ENCODE results near the gene TSSK3. TPM values are rescaled to one million over a fixed set of nuclear protein-coding genes. Genes with fewer than 3 reads are reported as not detected.
"Not testable (repeated sequence)": the region's sequence is repeated elsewhere in the genome, so short reads cannot be mapped to it uniquely, and the experiment has no call there.

TSSK3 gene
- total RNA-seq, 1 experiment from 2014 or later, result 0.08 TPM

- DNase-seq (ENCODE audit: low spot score), result no peak
Observed at GRCh38 chr1:32363713-32364112, 1.4 kb downstream of the TSSK3 start.

GRCh38 chr1:32364836-32365235 lies 2.5 kb downstream of the TSSK3 start:
- DNase-seq (ENCODE audit: low spot score), result no peak

DNA sequence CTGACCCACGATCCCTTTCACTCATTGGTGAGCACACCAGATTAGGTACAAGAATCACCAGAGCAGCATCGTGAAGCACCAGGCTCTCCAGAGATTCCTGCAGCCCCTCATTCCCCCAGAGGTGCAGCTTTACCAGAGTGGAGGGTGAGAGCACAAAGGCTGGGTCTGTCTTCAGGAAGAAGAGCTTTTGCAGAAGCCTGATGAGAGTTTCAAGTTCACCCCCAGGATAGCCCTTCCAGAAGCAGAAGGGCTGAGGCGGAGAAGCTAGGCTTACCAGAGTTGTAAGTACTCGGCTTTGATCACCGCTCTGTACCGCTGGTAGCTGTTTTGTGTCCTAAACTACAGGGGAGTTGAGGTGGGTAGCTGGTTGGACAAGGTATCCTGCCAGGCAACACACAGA lies 3.1 kb downstream of the TSSK3 start:
- DNase-seq (ENCODE audit: low spot score), result no peak

GRCh38 chr1:32367912-32368635 lies 5.7 kb downstream of the TSSK3 start:
- DNase-seq (ENCODE audit: low spot score), result no peak

GRCh38 chr1:32372149-32372756 lies 9.9 kb downstream of the TSSK3 start:
- no peak for DNase-seq (ENCODE audit: low spot score)

DNA sequence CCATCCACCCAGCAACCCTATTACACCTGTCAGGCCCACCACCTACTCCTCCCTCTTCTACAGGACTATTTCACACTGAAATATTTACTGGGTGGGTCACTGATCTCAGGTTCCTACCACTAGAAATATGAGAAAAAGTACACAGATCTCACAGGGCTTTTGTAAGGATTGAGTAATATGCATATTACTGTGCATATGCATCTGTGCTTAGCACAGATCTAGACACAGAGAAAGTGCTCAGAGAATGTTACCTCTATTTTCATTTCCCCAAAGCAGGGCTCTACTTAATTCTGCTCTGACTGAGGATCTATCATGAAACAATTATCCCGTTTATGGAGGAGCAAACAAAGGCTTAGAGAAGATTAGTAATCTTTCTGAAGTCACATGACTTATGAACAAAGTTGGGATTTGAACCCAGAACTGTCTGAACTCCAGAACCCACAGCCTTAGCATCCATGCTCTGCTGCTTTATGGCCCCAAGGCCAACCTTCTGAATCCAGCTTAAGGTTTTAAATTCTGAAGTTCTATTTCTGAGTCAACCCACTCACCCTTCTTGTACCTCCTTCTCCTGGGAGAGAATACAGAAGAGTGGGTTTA lies 11.8 kb downstream of the TSSK3 start:
- DNase-seq (ENCODE audit: low spot score), result no peak

DNA sequence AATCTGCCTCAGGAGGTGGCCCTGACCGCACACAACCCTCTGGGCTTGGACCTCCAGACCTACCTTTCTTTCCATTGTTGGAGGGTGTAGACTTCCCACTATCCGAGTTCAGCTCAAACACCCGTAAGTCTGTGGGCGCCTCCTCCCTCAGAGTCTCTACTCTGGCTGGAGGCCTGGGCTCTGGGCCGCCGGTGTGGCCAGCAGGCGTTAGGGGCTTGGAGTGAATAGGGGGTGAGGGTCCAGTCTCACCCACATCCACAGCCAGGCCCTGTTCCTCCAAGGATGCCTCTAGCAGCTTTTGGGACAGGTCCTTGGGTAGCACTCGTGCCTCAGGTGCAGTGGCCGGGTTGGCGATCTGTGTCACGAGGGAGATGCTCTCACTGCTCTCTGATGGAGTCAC lies 13.9 kb downstream of the TSSK3 start:
- DNase-seq (ENCODE audit: low spot score), result no peak

DNA sequence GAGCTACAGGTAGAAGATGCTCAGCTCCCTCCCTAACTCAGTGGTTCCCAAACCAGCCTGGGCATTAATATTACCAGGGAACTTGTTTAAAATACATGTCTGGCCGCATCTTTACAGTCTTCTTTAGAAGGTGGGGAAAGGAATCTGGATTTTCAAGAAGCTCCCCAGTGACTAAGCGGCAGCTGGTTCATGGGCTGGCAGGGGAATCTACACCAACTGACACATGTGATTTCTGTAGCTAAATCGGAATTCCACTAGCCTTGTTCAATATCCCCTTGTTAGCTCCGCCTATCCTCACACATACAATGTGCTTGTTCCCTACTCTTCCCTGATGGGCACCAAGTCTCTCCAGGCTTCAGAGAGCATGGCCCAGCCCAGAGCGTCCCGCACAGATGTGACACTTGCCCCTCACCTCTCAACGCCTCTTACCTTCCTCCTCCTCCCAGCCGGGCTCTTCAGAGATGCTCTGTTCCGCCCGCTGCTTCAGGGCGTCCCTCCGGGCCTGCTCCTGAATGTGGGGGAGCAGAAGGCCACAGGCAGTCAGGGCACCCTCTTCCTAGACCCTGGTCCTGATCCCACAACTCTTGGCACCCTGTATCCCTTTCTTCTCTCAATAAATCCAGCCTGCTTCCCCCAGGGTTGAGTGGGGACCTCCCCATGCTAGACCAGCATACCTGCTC lies 15.3 kb downstream of the TSSK3 start:
- no peak for DNase-seq (ENCODE audit: low spot score)

GRCh38 chr1:32380057-32380456 lies 17.7 kb downstream of the TSSK3 start:
- no peak for DNase-seq (ENCODE audit: low spot score)

DNA sequence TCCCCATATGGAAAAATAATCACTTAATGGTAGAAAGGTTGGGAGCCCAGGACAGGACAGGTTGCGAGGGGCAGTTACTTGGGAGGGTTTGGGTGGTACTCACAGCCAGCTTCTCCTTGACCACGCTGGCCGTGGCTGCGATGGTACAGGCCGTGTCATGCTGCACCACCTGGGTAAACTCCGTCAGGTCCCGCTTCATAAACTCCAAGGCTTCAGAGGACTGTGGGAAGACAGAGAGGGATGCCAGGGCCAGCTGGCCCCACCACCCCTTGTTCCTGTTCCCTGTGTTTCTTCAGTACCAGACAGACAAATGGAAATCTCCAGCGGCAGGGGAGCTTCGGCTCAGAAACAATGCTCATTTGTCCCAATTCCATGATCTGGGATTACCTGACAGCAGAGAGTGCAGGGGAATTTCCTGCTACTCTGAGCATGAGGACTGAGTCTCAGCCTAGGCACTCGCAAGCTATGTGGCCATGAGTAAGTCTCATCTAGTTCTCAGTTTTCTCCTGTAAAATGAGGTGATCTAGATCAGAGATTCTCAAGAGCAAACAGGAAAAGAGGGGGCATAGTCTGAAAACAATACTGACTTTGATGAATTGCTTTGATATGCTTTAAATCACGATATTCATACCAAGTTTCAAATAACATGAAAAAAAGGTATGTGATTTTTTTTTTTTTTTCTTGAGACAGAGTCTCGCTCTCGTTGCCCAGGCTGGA lies 24.5 kb downstream of the TSSK3 start:
- DNase-seq (ENCODE audit: low spot score), result no peak

GRCh38 chr1:32388641-32389040 lies 26.3 kb downstream of the TSSK3 start:
- DNase-seq (ENCODE audit: low spot score), result no peak

GRCh38 chr1:32390904-32391870 lies 28.8 kb downstream of the TSSK3 start:
- no peak for DNase-seq (ENCODE audit: low spot score)

DNA sequence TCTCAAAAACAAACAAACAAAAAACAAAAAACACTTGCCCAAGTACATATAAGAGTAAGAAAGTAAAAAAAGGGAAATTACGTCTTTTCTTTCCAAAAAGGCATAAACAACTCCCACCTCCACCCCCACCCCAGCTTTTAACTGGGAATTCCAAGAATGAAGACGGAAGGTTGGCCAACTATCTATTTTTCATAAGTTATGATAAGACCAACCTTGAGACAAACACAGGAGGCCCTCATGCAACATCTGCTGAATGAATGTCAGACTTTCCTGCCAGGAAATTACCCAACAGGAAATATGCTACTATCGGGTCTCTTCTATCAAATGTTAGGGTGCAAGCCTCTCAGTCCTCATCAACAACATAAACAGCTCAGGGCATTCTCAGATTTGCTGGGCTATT lies 30.0 kb downstream of the TSSK3 start:
- no peak for DNase-seq (ENCODE audit: low spot score)

- no peak for DNase-seq (ENCODE audit: low spot score)
Observed at GRCh38 chr1:32393136-32393535, 30.8 kb downstream of the TSSK3 start.

- DNase-seq (ENCODE audit: low spot score), result no peak
Observed at GRCh38 chr1:32393832-32394140, 31.4 kb downstream of the TSSK3 start.

- peak; percentile 99 for DNase-seq (ENCODE audit: low spot score)
Observed at GRCh38 chr1:32394141-32394889, 32.0 kb downstream of the TSSK3 start, which contains the start of gene BSDC1. TSS of gene BSDC1 (minus strand) at chr1:32394441. CDS start at chr1:32394414, 27 bp downstream.

DNA sequence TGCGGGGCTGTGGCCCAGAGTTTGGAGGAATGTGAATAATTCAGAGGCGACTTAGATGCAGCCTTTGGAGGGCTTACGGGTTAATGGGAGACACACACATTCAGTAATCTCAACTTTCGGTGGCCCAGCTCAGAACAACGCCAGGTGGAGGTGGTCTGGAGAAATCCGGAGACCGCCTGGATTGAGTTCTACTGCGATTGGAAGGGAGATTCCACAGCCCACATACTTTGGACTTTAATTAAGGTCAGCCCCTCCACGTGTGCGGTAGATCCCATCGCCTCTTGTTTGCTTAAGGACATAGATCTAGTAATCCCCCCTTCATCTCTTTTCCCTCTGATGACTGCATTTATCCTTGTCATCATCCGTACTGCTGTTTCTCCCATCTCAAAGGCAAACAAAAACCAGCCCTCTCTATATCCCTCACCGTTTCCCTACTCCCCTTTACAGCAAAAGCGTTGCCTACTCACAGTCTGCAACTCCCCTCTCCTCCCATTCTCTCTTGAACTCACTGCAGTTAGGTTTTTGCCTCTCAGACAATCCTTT lies 32.6 kb downstream of the TSSK3 start:
- DNase-seq (ENCODE audit: low spot score), result no peak

DNA sequence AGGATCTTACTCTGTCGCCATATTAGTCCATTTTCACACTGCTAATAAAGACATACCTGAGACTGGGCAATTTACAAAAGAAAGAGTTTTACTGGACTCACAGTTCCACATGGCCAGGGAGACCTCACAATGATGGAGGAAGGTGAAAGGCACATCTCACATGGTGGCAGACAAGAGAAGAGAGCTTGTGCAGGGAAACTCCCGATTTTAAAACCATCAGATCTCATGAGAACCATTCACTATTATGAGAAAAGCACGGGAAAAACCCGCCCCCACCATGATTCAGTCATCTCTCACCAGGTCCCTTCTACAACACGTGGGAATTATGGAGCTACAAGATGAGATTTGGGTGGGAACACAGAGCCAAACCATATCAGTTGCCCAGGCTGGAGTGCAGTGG lies 34.2 kb downstream of the TSSK3 start:
- not testable (repeated sequence) for DNase-seq (ENCODE audit: low spot score)

- no peak for DNase-seq (ENCODE audit: low spot score)
Observed at GRCh38 chr1:32398401-32398800, 36.1 kb downstream of the TSSK3 start.

DNA sequence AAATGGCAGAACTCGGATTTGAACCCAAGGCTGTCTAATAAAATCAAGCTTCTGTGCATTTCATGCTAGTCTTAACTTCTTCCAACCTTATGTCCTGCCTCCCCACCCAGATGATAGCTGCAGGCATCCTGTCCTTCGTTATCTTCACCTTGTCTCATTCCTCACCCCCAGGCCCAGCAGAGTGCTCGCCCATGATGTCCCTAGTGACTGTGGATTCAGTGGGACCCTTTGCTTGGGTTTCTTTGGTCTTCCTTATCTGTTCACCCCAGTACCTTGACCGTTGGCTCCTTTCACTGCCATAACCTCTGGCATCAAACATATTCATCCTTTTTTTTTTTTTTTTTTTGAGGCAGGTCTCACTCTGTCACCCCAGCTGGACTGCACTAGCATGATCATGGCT lies 37.5 kb downstream of the TSSK3 start:
- no peak for DNase-seq (ENCODE audit: low spot score)
